NCI-H82 treated with DMSO at 0.1 percent for 48 hours (cell line): ENCODE measurements around the gene PEX11B.
A peak's percentile ranks its signal among the peaks of the same experiment; 100 is the strongest.

Experiments used
- DNase-seq: peaks from one replicate; lab custom pipeline; 2025; ENCODE audit not compliant: unreplicated experiment; lab: John Stamatoyannopoulos, UW

PEX11B gene, protein sequence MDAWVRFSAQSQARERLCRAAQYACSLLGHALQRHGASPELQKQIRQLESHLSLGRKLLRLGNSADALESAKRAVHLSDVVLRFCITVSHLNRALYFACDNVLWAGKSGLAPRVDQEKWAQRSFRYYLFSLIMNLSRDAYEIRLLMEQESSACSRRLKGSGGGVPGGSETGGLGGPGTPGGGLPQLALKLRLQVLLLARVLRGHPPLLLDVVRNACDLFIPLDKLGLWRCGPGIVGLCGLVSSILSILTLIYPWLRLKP

DNA sequence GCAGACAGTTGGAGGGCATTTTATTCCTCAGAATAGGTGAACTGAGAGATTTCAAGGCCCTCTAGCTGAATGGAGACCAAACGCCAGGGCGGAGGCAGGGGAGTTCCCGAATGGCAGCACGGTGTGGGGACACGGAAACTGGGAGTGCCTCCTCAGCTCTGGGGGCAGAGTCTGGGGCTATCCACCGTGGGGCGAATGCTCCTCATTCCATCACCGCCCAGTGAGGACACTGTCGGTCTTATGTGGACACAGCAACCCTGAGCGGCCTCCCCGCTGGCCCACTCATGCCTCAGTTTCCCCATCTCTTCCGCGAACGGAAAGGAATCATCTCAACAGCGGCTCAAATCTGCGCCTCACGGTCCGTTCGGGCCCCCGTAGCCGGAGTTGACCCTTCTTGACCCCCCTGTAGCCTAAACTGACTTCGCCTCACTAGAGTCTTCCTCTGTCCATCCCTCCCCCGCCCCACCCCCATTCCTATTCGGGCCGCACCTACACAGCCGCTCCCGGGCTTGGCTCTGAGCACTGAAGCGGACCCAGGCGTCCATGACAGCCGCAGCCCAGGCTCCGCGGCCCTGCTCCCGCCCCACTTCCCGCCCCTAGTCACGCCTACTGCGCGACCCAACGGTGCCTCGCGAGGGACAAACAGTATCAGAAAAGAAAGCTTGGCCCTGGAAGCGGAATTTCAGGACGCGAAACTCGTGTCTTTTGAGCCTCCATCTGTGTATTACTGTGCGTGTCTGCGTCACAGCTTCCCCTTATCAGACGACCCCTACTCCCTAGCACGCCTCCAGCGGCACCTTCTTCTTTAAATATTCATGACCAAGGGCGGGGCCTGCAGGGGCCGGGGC is at the start of gene PEX11B:
TSS of gene PEX11B (minus strand) at position 574 of the 848 bp plus-strand sequence. CDS start at position 545, 29 bp downstream.
- DNase-seq = peak; percentile 76

- no peak for DNase-seq
Measured at GRCh38 chr1:145967288-145967687, 48.8 kb upstream of the PEX11B start.

- DNase-seq = no peak
Measured at GRCh38 chr1:145965119-145965744, 46.7 kb upstream of the PEX11B start.

DNA sequence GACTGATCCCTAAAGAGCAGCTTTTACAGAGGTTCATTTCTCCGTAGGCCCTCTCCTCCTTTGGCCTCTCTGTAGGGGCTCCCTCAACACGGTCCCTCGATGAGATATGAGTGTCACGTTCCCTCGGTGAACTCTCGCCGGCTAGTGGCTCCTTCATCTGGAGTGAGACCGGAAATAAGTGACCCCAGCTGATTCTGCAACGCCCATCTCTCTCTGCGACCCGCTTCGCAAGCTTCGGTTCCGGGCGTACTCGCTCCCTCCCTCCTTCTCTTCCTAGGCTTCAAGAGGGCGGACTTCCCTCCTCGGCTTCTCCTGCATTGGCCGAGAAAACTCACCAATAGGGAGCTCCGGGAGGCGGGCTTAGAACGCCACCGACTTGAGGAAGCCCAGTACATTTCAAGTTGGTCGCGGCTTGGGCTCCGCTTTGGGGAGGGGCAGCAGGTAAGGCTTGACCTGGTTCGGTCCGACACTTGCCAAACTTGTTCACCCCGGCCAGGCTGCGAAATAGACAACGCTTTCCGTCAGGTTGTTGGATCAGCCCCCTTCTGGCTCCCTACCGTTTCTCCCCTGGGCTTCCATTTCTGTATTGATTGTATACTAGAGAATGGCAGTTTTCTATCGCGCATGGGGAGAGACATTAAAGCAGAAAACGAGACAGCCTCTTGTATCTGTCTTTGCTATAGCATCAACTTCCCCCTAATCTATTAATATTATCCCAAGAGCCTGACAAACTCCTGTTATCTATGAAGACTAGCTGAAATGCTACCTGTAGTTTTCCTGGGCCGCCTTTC is 46.0 kb upstream of the PEX11B start, which contains the start of the genes ANKRD34A and POLR3GL:
TSS of gene ANKRD34A (minus strand) at position 248 of the 791 bp plus-strand sequence. CDS start 2,816 bp downstream, outside the sequence.
TSS of gene POLR3GL (plus strand) at position 363 of the 791 bp plus-strand sequence. CDS start 10,176 bp downstream, outside the sequence.
- DNase-seq = peak; percentile 92

DNA sequence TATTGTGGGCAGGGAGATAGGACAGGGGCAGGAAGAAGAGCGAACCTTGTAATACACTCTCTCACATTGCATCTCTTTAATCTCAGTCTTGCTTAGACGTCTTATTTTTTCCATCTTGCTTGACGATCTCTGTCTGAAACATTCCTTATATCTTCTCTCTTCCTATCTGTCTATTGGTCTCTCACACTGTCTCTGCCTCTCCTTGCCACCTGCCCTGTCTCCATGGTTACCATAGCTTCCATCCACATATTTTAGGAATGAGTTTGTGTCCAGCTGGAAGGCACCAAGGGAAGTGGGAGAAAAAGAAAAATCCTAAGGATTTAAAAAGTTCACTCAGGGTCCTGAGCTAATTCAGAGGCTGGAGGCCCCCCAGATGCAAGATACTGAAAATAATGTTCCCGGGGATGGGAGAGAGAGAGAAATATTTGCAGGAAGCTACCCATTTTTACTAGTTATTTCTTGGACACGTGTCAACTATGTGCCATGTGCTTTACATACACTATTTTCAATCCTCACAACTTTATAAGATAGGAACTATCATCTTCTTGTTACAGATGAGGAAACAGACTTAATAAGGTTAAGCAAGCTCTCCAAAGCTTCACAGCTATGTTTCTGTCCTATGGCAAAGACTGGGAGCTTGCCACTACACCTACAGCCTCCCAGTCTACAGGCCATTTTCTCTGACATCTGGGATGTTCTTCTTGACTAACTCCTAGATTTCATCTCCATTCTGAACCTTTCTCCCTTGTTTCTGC is 44.9 kb upstream of the PEX11B start:
- no peak for DNase-seq

DNA sequence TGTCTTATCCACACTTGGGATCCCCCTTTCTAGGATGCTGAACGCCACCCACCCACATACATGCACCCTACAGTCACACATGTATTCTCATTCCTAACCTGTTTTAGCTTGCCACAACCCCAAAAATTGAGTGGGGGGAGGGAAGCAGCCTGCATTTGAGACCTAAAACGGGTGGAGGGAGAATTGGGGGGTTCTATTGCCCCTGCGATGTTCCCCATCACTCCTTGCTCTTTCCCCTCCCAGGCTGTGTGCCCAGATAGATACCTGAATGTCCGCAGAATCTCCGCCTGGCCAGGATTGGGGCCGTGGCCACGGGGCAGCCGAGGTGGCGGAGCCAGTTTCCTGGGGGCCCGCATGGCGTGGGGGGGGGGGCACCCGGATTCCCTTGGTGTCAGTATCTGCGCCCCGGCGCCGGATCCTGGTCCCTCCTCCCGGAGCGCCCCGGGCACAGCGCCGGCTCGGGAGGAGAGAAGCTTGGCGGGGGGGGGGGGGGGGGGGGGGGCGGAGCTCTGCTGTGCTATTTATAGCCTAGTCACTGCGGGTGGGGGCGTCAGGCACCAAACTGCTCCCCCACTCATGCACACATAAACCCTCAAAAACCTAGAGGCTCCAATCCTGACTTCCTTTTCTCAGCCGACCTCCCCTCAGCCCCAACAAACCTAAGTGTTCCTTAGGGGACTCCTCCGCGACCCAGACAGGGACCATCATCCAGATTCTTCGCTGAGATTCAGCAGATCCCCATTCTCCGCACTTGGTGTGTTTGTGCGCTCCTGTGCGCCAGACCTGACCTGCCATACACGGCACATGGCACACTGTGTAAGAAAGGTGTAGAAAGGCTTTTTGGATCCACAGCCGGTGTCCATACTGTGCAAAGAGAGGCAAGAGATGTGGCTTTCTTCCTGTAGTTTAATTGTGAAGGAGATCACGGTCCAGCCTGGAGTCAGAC is 43.9 kb upstream of the PEX11B start:
- no peak for DNase-seq

DNA sequence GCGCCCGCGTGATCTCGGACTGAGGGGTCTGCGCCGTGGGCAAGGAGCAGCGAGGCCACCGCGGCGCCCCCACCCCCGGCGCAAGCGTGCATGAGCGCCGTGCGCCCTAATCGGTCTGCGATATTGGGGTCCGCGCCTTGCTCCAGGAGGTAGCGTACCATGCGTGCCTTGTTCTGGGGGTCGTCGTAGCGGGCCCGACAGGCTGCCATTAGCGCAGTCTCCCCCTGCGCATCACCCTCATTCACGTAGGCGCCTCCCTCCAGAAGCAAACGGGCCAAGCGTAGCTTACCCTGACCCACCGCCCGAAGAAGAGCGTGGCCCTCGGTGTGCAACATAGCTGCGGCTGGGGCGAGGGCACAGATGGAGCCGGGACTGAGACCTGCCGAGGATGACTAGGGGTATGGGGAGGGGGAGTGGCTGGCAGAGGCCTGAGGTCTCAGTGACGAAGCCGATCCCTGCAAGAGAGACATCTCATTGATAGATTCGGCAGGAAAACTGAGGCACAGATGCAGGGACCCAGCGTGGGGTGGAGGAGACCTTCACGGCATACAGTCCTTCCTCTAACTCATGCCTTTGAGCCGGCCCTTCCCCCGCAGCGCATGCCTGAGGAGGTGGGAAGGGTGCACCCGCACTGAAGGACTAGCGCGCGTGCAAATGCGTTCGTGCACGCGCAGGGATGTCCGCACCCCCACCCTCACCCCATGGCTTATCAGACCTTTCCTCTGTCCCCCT is 43.1 kb upstream of the PEX11B start:
- DNase-seq = peak; percentile 29

DNA sequence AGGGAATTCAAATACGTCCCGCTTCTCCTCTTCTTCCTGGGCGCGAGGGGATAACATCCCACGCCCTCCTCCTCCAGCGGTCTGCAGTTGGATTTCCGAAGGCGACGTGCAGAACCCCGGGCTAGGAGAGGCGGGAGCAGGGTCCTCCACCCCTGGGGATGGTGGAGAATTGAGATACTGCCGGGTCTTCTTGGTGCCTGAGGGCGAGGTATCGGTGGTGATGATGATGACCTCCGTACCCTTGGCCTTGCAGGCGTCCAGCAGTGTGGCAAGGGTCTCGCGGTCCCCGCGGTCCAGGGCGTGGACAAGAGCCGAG is 42.5 kb upstream of the PEX11B start:
- DNase-seq = no peak

GRCh38 chr1:145960468-145961108 is 42.1 kb upstream of the PEX11B start:
- peak; percentile 67 for DNase-seq

DNA sequence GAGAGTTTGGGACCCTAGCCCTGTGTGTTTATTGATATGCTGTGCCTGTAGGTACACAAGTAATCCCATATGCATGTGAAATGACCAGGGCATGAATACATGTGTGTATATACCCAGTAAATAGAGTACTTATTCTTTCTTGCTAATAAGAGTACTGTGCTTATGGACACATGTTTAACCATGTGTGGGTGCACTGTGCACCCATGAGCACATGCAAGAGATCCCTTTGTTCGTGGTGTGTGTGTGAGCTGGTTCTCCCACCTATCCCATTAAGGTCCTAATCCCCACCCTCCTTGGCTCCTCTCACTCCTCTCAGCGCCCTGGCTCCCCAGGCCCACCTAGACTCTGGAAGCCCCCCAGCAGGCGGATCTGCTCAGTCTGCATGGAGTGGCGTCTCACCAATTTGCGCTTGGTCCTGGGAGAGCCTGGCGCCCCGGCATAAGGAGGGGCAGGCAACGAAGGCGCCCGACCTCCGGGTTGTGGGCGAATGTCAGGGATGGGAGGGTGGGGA is 41.5 kb upstream of the PEX11B start:
- peak; percentile 52 for DNase-seq

DNA sequence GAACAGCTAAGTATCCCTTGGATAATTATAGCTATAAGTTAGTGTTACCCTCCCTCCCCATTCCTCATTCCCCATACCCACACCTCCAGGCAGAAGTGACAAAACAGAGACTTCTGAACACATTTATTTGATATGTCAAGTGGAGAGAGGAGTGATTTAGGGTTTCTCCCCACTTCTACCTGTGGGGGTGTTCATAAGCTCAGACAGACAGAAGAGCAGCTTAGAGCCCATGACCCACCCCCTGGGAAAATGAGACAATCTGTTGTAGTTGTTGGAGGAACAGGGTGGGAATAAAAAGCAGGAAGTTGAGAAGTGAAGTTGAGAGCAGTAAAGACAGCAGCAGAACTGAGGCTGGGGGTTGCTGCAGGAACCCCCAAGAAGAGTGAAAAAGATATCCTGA is 40.8 kb upstream of the PEX11B start:
- no peak for DNase-seq

GRCh38 chr1:145958734-145959133 is 40.2 kb upstream of the PEX11B start:
- no peak for DNase-seq

DNA sequence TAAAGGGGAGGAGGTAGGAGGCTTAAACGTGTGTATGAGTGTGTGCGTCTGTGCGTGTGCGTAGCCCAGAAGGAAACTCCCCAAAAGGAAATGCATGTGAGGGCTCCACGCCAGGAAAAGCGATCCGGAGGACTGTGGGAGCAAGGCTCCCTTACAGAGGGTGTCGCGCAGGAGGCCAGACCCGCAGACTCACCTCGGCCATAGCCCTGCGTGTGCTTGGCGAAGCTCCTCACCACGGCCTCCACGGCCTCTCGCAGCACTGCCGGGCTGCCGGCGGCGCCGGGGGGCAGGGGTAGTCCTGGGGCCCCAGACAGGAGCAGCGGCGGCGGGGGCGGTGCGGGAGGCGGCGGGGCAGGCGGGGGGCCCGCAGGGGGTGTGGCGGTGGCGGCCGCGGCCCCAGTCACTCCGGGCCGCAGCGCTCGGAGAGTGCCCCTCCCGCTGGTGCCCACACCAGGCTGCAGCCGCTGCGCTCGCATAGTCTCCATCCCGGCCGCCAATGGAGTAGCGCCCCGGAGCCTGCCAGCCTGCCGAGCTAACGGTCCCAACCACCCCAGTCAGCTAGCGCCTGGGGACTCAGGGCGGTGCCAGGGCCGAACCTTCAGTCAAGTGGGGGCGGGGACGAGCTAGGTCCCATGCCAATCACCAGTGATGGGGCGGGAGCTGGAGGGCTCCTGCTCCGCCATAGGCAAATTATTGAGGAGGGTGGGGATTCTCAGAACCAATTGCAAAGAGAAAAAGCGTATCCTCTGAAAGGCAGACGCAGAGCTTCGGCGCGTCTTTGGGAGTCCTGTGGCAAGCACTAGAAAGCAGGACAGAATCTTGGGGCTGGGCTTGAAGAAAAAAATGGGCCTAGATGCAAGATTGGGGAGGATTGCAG is 39.2 kb upstream of the PEX11B start, which contains the start of gene LIX1L:
TSS of gene LIX1L (minus strand) at position 575 of the 877 bp plus-strand sequence. CDS start at position 485, 90 bp downstream.
- peak; percentile 96 for DNase-seq

DNA sequence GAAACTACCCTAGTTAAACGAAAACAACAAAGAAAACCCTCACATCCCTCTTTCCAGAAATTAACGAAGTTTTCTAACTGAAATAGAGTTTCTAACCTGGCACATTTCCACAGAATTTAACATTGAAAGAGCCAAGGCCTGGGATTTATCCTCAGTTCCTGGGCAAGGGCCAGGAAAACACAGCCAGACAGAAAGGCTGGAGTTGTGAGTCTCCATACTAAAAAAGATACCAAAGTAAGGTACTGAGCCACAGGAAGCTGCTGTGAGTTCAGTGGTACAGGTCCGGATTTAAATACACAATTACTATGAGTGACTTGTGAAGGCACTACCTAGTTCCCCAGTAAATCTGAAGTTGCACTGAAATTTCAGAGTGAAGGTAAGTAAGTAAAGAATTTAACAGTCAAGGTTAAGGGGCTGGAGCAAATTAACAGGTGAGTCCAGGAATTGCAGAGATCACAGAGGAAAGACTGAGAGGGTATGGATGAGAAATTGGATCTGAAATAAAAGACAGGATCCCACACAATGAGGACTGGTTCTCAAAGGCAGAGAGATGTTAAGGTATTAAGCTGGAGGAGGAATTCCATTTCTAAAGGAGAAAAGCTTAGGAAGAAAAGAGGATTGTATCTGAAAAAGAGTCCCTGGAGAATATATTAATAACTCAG is 38.4 kb upstream of the PEX11B start:
- no peak for DNase-seq

GRCh38 chr1:145956361-145956760 is 37.8 kb upstream of the PEX11B start:
- no peak for DNase-seq

- DNase-seq = no peak
Measured at GRCh38 chr1:145955436-145955835, 36.9 kb upstream of the PEX11B start.
